HCT116 (cell line): ENCODE data around the gene NEURL1B. TPM values are rescaled to one million over a fixed set of nuclear protein-coding genes. Genes with fewer than 3 reads are reported as not detected.

ENCODE experiments used
- ATAC-seq: fragments of 200-7000 bp; cut with Tn5 transposase; 2 replicates; pipeline ENCODE4 v1.9.1; 2020; ENCODE audit warnings: mild to moderate bottlenecking, moderate library complexity
- BruUV-seq: library from RNA; stranded (reverse); fragments of 400-500 nt; replicated peaks from 2 replicates; lab custom pipeline; 2021; lab: Mats Ljungman, UMichigan
- CTCF ChIA-PET: fragments of 300-600 bp; sonication (Branson Sonifier 250); formaldehyde crosslinking; loops from one replicate; lab custom pipeline; 2021; ENCODE audit warnings: antibody characterized with exemption; lab: Charles Lee
- POLR2A ChIA-PET: fragments of 300-600, 350-600 bp; sonication (Branson Sonifier 250); formaldehyde crosslinking; loops from one replicate; lab custom pipeline; 2021; ENCODE audit warnings: antibody characterized with exemption; lab: Charles Lee
- RAD21 ChIA-PET, 2 experiments: fragments of 300-600 bp; sonication (Branson Sonifier 250); formaldehyde crosslinking; loops; one replicate each; lab custom pipeline; 2023; ENCODE audit warnings: low total read pairs in 2 of 2; ENCODE audit not compliant: uncharacterized antibody in 2 of 2, unreplicated experiment in 2 of 2, low non-redundant PET in 1 of 2; lab: Charles Lee
- DNase-seq: peaks from one replicate; pipeline ENCODE4 v3.0.0-alpha.2; 2010; ENCODE audit warnings: low read depth, low spot score
- H2AFZ ChIP-seq: fragments of 200-600 bp; shearing (Covaris generic), sonication (generic); 2 replicates; pipeline ENCODE4 v1.6.1; 2017; ENCODE audit warnings: low read depth, mixed run types, mixed read lengths, antibody characterized with exemption, low read length; ENCODE audit not compliant: poor library complexity, severe bottlenecking
- H3K27ac ChIP-seq: 2 replicates; pipeline ENCODE4 v1.5.1; 2012; ENCODE audit warnings: low read depth, low read length
- H3K27me3 ChIP-seq: fragments of 200-600 bp; sonication (generic); 2 replicates; pipeline ENCODE4 v1.6.1; 2016; ENCODE audit warnings: mixed run types, low read length, mixed read lengths; ENCODE audit not compliant: insufficient read depth
- H3K36me3 ChIP-seq, 2 experiments: fragments of 200-500 bp in 1 of 2; fragments of 200-600 bp in 1 of 2; sonication (Bioruptor generic) in 1 of 2; sonication (generic) in 1 of 2; 2 replicates each; pipeline versions ENCODE4 v1.5.1 to v1.6.1; 2014 to 2016; ENCODE audit warnings: low read length in 2 of 2, inconsistent platforms in 1 of 2, mixed read lengths in 1 of 2, mixed run types in 1 of 2; ENCODE audit not compliant: insufficient read depth in 2 of 2, control insufficient read depth in 1 of 2
- H3K4me1 ChIP-seq, 2 experiments: fragments of 200-600 bp in 1 of 2; sonication (generic) in 1 of 2; 2 replicates each; pipeline versions ENCODE4 v1.5.1 to v1.6.1; 2012 to 2017; ENCODE audit warnings: low read length in 2 of 2, inconsistent platforms in 1 of 2, mild to moderate bottlenecking in 1 of 2, mixed read lengths in 1 of 2, mixed run types in 1 of 2, moderate library complexity in 1 of 2; ENCODE audit not compliant: insufficient read depth in 2 of 2, control insufficient read depth in 1 of 2
- H3K4me2 ChIP-seq: fragments of 200-600 bp; sonication (generic); 2 replicates; pipeline ENCODE4 v1.6.1; 2017; ENCODE audit warnings: mixed run types, low read length, mixed read lengths
- H3K4me3 ChIP-seq, 2 experiments: fragments of 200-600 bp in 1 of 2; sonication (generic) in 1 of 2; replicated peaks in 1 of 2; 2 replicates each; pipeline ENCODE4 v1.5.1; 2011 to 2016; ENCODE audit warnings: low read length in 2 of 2, control low read depth in 1 of 2, low read depth in 1 of 2, mild to moderate bottlenecking in 1 of 2, mixed read lengths in 1 of 2, mixed run types in 1 of 2
- H3K79me2 ChIP-seq: fragments of 200-600 bp; sonication (generic); 2 replicates; pipeline ENCODE4 v1.6.1; 2017; ENCODE audit warnings: mild to moderate bottlenecking, mixed run types, low read length, moderate library complexity, mixed read lengths; ENCODE audit not compliant: insufficient read depth
- H3K9ac ChIP-seq: fragments of 200-600 bp; sonication (generic); 2 replicates; pipeline ENCODE4 v1.6.1; 2016; ENCODE audit warnings: low read length, mixed read lengths
- H3K9me2 ChIP-seq: fragments of 200-600 bp; sonication (generic), shearing (Covaris generic); 2 replicates; pipeline ENCODE4 v1.6.1; 2017; ENCODE audit warnings: mixed run types, mild to moderate bottlenecking, moderate library complexity; ENCODE audit not compliant: insufficient read depth
- H3K9me3 ChIP-seq, 2 experiments: fragments of 200-500 bp in 1 of 2; fragments of 200-600 bp in 1 of 2; sonication (Bioruptor generic) in 1 of 2; sonication (generic) in 1 of 2; 2 replicates each; pipeline ENCODE4 v1.6.1; 2014 to 2017; ENCODE audit warnings: low read length in 2 of 2, mixed read lengths in 2 of 2, inconsistent platforms in 1 of 2, low read depth in 1 of 2, mild to moderate bottlenecking in 1 of 2, mixed run types in 1 of 2, moderate library complexity in 1 of 2; ENCODE audit not compliant: control insufficient read depth in 1 of 2, insufficient read depth in 1 of 2
- H4K20me1 ChIP-seq: fragments of 200-600 bp; sonication (generic), shearing (Covaris generic); 2 replicates; pipeline ENCODE4 v1.6.1; 2017; ENCODE audit warnings: mixed run types, mild to moderate bottlenecking, moderate library complexity; ENCODE audit not compliant: insufficient read depth
- CEBPB ChIP-seq: IDR thresholded peaks from 2 replicates; pipeline ENCODE4 v1.6.1; 2012; ENCODE audit warnings: low read depth
- EGR1 ChIP-seq: IDR thresholded peaks from 2 replicates; pipeline ENCODE4 v1.6.1; 2012; ENCODE audit warnings: low read depth
- ELF1 ChIP-seq: IDR thresholded peaks from 2 replicates; pipeline ENCODE4 v1.6.1; 2012; ENCODE audit warnings: low read depth, borderline replicate concordance
- EZH2 ChIP-seq: fragments of 200-600 bp; sonication (generic); IDR thresholded peaks from 2 replicates; pipeline ENCODE4 v1.6.1; 2017; ENCODE audit warnings: antibody characterized with exemption, mixed run types
- FOSL1 ChIP-seq: IDR thresholded peaks from 2 replicates; pipeline ENCODE4 v1.6.1; 2012; ENCODE audit warnings: low read depth
- RAD21 ChIP-seq: IDR thresholded peaks from 2 replicates; pipeline ENCODE4 v1.6.1; 2012; ENCODE audit warnings: low read depth, mild to moderate bottlenecking
- SIN3A ChIP-seq: IDR thresholded peaks from 2 replicates; pipeline ENCODE4 v1.6.1; 2012; ENCODE audit warnings: low read depth
- SRF ChIP-seq: IDR thresholded peaks from 2 replicates; pipeline ENCODE4 v1.6.1; 2012; ENCODE audit warnings: low read depth
- intact Hi-C: fragments of 100-400 bp; cut with micrococcal nuclease; formaldehyde crosslinking; loops from 2 replicates; pipeline ENCODE4 v1.10.0; 2022
- total RNA-seq: library from RNA; stranded (reverse); gene quantifications from one replicate; pipeline ENCODE4 v1.2.1, GENCODE V29; 2021; ENCODE audit not compliant: unreplicated experiment
- TF ChIP-seq, protein P1 (sequence below): IDR thresholded peaks from 2 replicates; pipeline ENCODE4 v1.6.1; 2011; ENCODE audit warnings: mild to moderate bottlenecking, low read length, moderate library complexity; ENCODE audit not compliant: insufficient replicate concordance; ENCODE audit errors: extremely low read depth

Gene NEURL1B
- total RNA-seq, 1 experiment from 2014 or later: 5.8 TPM

DNA sequence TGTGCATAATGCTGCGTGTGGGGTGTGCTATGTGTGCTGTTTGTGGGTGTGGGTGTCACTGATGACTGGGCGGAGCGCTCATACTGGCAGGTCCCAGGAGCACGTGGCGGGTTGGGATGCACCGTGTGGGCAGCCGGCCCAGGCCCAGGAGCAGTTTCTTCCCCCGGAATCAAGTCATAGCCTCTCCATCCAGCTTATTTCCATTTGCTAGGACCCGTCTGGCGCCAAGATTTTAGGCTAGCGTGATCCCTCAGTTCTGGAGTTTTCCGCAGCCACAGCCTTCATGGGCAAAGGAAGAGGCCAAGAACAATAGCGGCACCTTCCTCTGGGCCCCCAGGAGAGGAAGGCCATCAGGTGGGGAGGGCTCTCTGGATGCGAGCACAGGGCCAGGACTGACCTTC is 43.3 kb upstream of the NEURL1B start:
- TF ChIP-seq RAD21: no peak
- TF ChIP-seq CEBPB: no peak
- no peak for TF ChIP-seq EZH2
- no peak for TF ChIP-seq SIN3A
- no peak for TF ChIP-seq ELF1
- TF ChIP-seq EGR1: no peak
- no peak for TF ChIP-seq FOSL1
- no peak for TF ChIP-seq SRF
- TF ChIP-seq, protein P1, sequence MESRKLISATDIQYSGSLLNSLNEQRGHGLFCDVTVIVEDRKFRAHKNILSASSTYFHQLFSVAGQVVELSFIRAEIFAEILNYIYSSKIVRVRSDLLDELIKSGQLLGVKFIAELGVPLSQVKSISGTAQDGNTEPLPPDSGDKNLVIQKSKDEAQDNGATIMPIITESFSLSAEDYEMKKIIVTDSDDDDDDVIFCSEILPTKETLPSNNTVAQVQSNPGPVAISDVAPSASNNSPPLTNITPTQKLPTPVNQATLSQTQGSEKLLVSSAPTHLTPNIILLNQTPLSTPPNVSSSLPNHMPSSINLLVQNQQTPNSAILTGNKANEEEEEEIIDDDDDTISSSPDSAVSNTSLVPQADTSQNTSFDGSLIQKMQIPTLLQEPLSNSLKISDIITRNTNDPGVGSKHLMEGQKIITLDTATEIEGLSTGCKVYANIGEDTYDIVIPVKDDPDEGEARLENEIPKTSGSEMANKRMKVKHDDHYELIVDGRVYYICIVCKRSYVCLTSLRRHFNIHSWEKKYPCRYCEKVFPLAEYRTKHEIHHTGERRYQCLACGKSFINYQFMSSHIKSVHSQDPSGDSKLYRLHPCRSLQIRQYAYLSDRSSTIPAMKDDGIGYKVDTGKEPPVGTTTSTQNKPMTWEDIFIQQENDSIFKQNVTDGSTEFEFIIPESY: no peak
- Histone ChIP-seq H3K9me3 (no peaks in the 10 kb centered on the region), H3K79me2 (no peaks in the 10 kb centered on the region), H4K20me1 (no peaks in the 10 kb centered on the region), H3K27ac (no peak overlapping the region), H2AFZ (no peak overlapping the region), H3K9me2 (no peaks in the 10 kb centered on the region), H3K4me2 (no peak overlapping the region), H3K4me1 (peaks cover 0 to 4% of the 10 kb centered on the region in 2 experiments; a peak in 1 of 4 replicates), H3K27me3 (0 out of 2 replicates have a peak, but pooled peaks cover under 1% of the 10 kb centered on the region), H3K4me3 (no peak overlapping the region), H3K36me3 (no peaks in the 10 kb centered on the region), H3K9ac (no peak overlapping the region)
- ChIA-PET CTCF (no interaction called here), POLR2A (no interaction called here), RAD21 (no interaction called here)
- no peak for ATAC-seq
- no peak for DNase-seq
- BruUV-seq: no TSS peak
- intact Hi-C loops: no loop called here
